NT2/D1 (cell line): ENCODE results near the gene CCDC197.

Experiments
- SUZ12 ChIP-seq: IDR thresholded peaks from 2 replicates; pipeline ENCODE4 v1.6.1; 2011; ENCODE audit not compliant: insufficient read length, insufficient read depth; ENCODE audit errors: extremely low read depth
- YY1 ChIP-seq: IDR thresholded peaks from 2 replicates; pipeline ENCODE4 v1.6.1; 2011; ENCODE audit not compliant: insufficient read length, insufficient read depth
- ZNF274 ChIP-seq: IDR thresholded peaks from 2 replicates; pipeline ENCODE4 v1.6.1; 2011; ENCODE audit warnings: mild to moderate bottlenecking, low read depth, low read length

GRCh38 chr14:94021416-94022157, 24.5 kb downstream of the CCDC197 start:
- TF ChIP-seq YY1 (no peak), ZNF274 (no peak), SUZ12 (no peak)
